ENCODE results near the gene DMD.

DNA sequence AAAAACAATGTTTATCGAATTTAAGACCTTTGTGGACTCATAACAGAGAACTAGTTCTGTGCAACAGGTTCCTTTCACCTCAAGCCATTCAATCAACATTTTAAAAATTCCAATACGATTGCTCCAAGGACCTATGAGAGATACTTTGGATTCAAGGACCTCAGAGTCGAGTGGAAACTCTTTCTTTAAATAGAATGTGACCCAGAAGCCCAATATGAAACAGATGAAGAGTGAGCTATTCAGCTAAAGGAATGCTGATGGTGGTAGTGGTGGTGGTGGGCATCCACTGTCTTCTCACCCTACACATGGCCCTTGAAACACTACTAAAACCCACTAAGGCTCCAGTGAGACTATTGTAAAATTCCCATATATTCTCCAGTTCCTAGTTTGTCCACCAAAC is 257.2 kb downstream of the DMD start:
- no peak for TF ChIP-seq CTCF (conservative IDR thresholded peaks at IDR 0.05)
- no peak for TF ChIP-seq EZH2 (IDR thresholded peaks at IDR 0.05; ENCODE audit: low read depth)
